Nephron (organoid): Measurements from ENCODE around the gene TEKT2.

ENCODE experiments used
- H3K27ac Mint-ChIP-seq, 3 experiments: 2 replicates each; pipeline ENCODE4 v1.8.0; 2020; ENCODE audit warnings: mixed read lengths in 3 of 3, mild to moderate bottlenecking in 2 of 3, moderate library complexity in 1 of 3
- H3K27me3 Mint-ChIP-seq: 2 replicates; pipeline ENCODE4 v1.8.0; 2021; ENCODE audit warnings: low read depth, mild to moderate bottlenecking, moderate library complexity, mixed read lengths
- H3K36me3 Mint-ChIP-seq: 2 replicates; pipeline ENCODE4 v1.8.0; 2020; ENCODE audit warnings: low read depth, mixed read lengths
- H3K4me1 Mint-ChIP-seq: 2 replicates; pipeline ENCODE4 v1.8.0; 2020; ENCODE audit warnings: mixed read lengths
- H3K4me3 Mint-ChIP-seq, 3 experiments: 2 replicates each; pipeline ENCODE4 v1.8.0; 2020; ENCODE audit warnings: mild to moderate bottlenecking in 3 of 3, mixed read lengths in 3 of 3, moderate library complexity in 2 of 3
- H3K9me3 Mint-ChIP-seq: 2 replicates; pipeline ENCODE4 v1.8.0; 2020; ENCODE audit warnings: mixed read lengths
- TF ChIP-seq, protein P1 (sequence below), 3 experiments: fragments of 200-600 bp; sonication (generic); IDR thresholded peaks; one replicate each; pipeline ENCODE4 v1.5.0; 2021; ENCODE audit warnings: antibody characterized with exemption in 3 of 3; ENCODE audit not compliant: unreplicated experiment in 3 of 3

The TEKT2 gene

DNA sequence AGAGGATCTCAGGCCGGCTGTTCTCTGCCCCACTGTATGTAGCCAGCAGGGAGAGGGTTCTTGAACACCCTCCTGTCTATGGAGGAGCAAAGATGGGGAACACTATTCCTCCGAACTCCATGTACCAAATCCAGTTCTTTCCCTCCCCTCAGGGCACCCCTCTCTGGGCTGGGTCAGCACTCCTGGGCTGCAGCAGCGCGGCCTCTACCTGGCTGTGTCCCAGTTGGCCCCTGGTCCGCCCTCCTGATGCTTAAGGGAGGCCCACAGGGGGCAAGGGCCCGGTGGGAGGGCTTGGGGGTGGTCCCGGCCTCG lies 4.3 kb downstream of the TEKT2 start:
- H3K27me3 Mint-ChIP-seq, result no peaks in the 10 kb centered on the region
- TF ChIP-seq, protein P1, sequence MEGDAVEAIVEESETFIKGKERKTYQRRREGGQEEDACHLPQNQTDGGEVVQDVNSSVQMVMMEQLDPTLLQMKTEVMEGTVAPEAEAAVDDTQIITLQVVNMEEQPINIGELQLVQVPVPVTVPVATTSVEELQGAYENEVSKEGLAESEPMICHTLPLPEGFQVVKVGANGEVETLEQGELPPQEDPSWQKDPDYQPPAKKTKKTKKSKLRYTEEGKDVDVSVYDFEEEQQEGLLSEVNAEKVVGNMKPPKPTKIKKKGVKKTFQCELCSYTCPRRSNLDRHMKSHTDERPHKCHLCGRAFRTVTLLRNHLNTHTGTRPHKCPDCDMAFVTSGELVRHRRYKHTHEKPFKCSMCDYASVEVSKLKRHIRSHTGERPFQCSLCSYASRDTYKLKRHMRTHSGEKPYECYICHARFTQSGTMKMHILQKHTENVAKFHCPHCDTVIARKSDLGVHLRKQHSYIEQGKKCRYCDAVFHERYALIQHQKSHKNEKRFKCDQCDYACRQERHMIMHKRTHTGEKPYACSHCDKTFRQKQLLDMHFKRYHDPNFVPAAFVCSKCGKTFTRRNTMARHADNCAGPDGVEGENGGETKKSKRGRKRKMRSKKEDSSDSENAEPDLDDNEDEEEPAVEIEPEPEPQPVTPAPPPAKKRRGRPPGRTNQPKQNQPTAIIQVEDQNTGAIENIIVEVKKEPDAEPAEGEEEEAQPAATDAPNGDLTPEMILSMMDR (IDR thresholded peaks at IDR 0.05; ENCODE audit: unreplicated experiment in 3 of 3), result no peak
- H3K36me3 Mint-ChIP-seq, result peaks cover 19% of the 10 kb centered on the region
- H3K4me1 Mint-ChIP-seq, result peaks cover 11% of the 10 kb centered on the region
- H3K4me3 Mint-ChIP-seq, result peak overlapping the region; percentile 95 to 99 (median 95)
- no peaks in the 10 kb centered on the region for H3K9me3 Mint-ChIP-seq
- H3K27ac Mint-ChIP-seq, result peak overlapping the region in 2 of 3 experiments; percentile 40 to 56

DNA sequence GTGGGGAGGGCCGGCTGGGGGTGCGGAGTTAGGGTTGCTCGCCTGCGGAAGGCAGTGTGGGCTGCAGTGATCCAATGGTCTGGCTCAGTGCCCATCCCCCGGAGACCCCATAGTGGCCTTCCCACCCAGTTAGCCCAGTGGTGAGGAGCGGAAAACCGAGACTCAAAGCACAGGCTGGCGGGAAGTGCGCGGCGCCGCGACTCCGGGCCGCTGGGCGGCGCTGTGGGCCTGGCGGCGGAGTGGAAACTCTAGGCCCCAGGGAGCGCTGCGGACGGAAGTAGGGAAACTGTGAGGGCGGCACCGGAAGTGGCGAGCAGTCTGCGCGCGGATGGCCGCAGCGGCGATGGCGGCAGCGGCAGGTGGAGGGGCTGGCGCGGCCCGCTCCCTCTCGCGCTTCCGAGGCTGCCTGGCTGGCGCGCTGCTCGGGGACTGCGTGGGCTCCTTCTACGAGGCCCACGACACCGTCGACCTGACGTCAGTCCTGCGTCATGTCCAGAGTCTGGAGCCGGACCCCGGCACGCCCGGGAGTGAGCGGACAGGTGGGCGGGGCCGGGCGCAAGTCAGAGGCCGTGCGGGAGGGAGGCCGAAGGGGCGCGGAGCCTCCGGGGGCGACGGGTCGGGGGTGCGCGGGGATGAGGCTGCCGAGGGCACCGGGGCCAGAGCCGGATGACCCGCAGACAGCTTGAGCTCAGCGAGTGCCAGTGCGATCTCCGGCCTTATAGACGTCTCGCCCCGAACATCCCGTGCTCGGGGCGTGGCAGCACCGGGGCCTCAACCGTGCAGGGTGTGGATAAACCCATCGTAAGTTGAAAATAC lies 4.9 kb downstream of the TEKT2 start, which contains the start of gene ADPRS:
Gene ADPRS, plus strand, starts transcription at position 316 of the 816 bp plus-strand sequence. Its CDS starts 13 bp downstream, at position 329.
- Mint-ChIP-seq H3K36me3 (peaks cover 23% of the 10 kb centered on the region), H3K9me3 (no peaks in the 10 kb centered on the region), H3K27ac (peak within 1 kb of the TSS; percentile 91 to 98 (median 98)), H3K4me3 (peak within 1 kb of the TSS; percentile 95 to 99 (median 95)), H3K27me3 (no peaks in the 10 kb centered on the region), H3K4me1 (peaks cover 11% of the 10 kb centered on the region)
- TF ChIP-seq, protein P1 (IDR thresholded peaks at IDR 0.05; ENCODE audit: unreplicated experiment in 3 of 3), result peak; percentile 99

DNA sequence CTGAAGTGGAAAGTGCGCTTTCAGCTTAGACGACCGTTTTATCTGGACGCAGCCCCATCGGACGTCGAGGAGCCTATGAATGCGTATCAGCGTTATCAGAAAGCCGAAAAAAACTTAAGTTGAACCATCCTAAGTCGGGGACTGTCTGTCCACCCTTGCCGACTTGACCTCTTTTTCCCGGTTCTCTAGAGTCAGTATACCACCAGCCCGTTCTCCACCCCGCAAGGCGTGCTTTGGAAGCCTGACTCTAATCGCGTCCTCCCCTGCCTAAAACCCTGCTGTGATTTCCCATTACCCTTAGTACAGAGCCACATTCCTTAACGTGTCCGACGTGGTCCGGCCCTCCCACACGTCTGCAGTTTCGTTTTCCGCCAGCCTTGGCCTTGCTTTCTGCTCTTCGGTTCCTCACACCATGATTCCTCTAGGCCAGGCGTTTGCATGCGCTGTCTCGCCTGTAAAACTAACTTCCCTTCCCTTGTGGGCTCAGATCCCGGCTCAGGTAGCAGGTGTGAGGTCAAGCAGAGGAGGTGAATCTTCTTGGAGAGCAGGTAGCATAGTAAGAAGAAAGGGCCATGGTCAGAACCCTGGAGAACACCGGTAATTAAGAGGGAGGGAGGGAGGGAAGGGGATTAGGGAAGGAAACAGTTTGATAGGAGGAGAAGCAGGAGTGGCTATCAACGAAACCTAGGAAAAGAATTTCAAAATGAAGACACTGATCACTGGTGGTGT lies 5.7 kb downstream of the TEKT2 start:
- Mint-ChIP-seq H3K4me3 (peak overlapping the region; percentile 95 to 99 (median 95)), H3K27ac (peak overlapping the region; percentile 91 to 98 (median 98)), H3K4me1 (peaks cover 11% of the 10 kb centered on the region), H3K27me3 (no peaks in the 10 kb centered on the region), H3K9me3 (no peaks in the 10 kb centered on the region), H3K36me3 (peaks cover 27% of the 10 kb centered on the region)
- TF ChIP-seq, protein P1 (IDR thresholded peaks at IDR 0.05; ENCODE audit: unreplicated experiment in 3 of 3), result no peak

DNA sequence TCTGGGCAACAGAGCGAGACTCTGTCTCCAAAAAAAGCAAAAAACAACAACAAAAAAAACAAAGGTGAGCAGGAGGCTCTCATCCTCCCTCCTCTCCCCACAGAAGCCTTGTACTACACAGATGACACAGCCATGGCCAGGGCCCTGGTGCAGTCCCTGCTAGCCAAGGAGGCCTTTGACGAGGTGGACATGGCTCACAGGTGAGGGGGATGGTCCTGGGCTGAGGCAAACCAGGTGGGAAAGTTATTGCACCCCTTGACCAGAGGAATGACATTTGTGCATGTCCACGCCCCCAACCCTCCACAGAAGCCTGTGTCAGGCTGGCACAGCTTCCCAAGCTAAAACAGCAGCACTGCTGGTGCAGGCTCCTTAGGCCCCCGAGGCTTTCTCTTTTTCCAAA lies 7.2 kb downstream of the TEKT2 start:
- peaks cover 28% of the 10 kb centered on the region for H3K36me3 Mint-ChIP-seq
- TF ChIP-seq, protein P1 (IDR thresholded peaks at IDR 0.05; ENCODE audit: unreplicated experiment in 3 of 3), result no peak
- no peaks in the 10 kb centered on the region for H3K27me3 Mint-ChIP-seq
- peaks cover 11% of the 10 kb centered on the region for H3K4me1 Mint-ChIP-seq
- H3K9me3 Mint-ChIP-seq, result no peaks in the 10 kb centered on the region
- peak overlapping the region; percentile 66 to 82 (median 74) for H3K4me3 Mint-ChIP-seq
- no peak overlapping the region for H3K27ac Mint-ChIP-seq

DNA sequence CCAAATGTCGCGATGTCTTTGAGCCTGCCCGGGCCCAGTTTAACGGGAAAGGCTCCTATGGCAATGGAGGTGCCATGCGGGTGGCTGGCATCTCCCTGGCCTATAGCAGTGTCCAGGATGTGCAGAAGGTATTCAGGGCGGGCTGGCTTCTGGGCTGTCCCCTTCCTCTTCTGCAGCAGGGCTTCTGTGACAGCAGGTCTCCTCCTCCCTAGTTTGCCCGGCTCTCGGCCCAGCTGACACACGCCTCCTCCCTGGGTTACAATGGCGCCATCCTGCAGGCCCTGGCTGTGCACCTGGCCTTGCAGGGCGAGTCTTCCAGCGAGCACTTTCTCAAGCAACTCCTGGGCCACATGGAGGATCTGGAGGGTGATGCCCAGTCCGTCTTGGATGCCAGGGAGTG lies 7.8 kb downstream of the TEKT2 start:
- Mint-ChIP-seq H3K4me1 (peaks cover 15% of the 10 kb centered on the region), H3K27ac (no peak overlapping the region), H3K36me3 (peaks cover 28% of the 10 kb centered on the region), H3K9me3 (no peaks in the 10 kb centered on the region), H3K4me3 (peak overlapping the region; percentile 66 to 82 (median 74)), H3K27me3 (no peaks in the 10 kb centered on the region)
- TF ChIP-seq, protein P1 (IDR thresholded peaks at IDR 0.05; ENCODE audit: unreplicated experiment in 3 of 3), result no peak
